GM12865 (cell line): ENCODE results near the gene USB1.

ENCODE experiments used
- DNase-seq: peaks from one replicate; pipeline ENCODE4 v3.0.0; 2010; ENCODE audit warnings: low read depth
- H3K4me3 ChIP-seq: 2 replicates; pipeline ENCODE4 v1.5.1; 2011; ENCODE audit warnings: mild to moderate bottlenecking, low read depth, low read length, control low read depth
- TF ChIP-seq, protein P1 (sequence below): IDR thresholded peaks from 2 replicates; pipeline ENCODE4 v1.5.1; 2011; ENCODE audit warnings: low read length, control low read depth, low read depth, inconsistent platforms; ENCODE audit not compliant: insufficient read depth; ENCODE audit errors: missing control alignments

USB1 gene

DNA sequence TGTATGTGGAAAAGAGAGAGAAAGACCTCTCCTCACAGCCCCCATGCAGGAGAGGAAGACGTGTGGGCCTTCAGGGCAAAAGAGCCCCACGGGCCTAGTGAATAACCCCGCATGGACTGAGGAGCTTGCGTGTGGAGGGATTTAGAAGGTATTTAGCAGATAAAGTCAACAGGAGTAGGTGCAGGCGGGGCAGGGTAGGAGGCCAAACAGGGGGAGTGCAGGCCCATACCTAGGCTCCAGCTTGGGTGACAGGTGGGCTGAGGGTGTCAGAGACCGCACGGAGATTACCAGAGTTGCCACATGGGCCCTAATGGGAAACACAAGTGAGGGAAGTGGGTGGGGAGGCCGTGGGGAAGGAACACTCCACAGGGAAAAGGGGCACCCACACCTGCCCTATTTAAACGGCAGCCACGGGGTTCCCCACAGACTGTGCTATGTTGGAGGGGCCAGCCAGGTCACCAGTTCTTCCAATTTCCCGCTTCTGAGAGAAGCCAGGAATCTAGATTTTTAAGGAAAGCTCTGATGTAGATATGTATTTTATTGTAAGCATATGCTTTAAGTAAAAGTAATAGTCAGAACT is 22.1 kb upstream of the USB1 start:
- H3K4me3 ChIP-seq: no peak overlapping the region
- TF ChIP-seq, protein P1, sequence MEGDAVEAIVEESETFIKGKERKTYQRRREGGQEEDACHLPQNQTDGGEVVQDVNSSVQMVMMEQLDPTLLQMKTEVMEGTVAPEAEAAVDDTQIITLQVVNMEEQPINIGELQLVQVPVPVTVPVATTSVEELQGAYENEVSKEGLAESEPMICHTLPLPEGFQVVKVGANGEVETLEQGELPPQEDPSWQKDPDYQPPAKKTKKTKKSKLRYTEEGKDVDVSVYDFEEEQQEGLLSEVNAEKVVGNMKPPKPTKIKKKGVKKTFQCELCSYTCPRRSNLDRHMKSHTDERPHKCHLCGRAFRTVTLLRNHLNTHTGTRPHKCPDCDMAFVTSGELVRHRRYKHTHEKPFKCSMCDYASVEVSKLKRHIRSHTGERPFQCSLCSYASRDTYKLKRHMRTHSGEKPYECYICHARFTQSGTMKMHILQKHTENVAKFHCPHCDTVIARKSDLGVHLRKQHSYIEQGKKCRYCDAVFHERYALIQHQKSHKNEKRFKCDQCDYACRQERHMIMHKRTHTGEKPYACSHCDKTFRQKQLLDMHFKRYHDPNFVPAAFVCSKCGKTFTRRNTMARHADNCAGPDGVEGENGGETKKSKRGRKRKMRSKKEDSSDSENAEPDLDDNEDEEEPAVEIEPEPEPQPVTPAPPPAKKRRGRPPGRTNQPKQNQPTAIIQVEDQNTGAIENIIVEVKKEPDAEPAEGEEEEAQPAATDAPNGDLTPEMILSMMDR: no peak
- DNase-seq: no peak

DNA sequence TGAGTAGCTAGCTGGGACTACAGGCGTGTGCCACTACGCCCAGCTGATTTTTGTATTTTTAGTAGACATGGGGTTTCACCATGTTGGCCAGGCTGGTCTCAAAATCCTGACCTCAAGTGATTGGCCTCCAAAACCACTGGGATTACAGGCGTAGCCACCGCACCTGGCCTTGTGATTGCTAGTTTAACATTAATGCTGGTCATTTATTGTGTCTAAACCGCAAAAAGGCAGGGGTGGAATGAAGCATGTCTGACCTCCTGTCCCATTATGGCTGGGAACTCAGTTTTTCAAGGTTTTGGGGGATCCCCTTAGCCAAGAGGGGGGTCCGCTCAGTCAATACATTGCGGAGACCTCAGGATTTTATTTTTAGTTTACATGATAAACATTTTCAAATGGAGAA is 19.6 kb upstream of the USB1 start:
- H3K4me3 ChIP-seq: no peak overlapping the region
- DNase-seq: peak; percentile 41
- TF ChIP-seq, protein P1: no peak

DNA sequence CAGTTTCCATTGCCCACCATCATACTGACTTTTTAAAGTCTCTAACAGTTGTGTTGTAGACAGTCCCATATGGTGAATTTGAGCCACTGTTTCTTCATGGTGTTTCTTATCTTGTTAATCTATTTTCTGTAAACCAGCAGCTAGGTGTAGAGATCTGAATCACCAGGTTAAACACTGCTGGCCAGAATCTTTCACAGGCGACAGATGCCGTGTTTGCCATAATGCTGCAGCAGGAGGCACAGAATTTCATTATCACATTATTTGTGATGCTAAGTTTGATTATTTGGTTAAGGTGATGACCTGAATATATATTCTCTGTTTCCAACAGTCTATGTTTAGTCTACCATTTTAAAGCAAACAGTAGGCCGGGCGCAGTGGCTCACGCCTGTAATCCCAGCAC is 18.8 kb upstream of the USB1 start:
- TF ChIP-seq, protein P1: no peak
- no peak overlapping the region for H3K4me3 ChIP-seq
- DNase-seq: no peak

DNA sequence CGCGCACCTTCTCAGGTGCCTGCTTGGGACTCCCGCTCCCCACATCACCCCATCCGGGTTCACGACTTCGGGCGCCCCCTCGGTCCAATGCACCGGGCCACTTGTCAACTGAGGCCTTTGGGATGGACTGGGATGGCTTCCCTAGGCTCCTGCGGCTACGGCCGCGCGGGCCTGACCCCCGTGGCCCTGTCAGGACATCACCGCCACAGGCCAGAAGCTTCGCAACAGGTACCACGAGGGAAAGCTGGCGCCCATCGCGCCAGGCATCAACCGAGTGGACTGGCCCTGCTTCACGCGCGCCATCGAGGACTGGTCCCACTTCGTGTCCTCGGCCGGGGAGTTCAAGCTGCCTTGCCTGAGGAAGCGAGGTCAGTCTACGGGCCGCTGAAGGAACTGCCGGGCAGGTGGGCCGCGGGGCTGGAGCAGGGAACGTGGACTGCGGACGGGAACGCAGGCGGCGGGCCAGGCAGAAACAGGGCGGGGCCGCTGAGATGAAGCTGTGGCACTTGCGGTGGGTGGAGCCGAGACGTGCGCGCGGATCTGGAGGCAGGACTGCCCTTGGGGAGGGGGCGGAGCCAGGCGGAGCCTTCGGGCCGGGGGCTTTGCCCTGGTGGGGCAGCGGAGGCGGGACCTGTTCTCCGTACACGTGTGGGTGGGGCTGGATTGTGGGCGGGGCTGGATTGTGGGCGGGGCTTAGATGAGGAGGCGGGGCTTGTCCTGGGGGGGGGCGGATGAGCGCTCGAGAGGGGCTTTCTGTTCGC is 16.6 kb upstream of the USB1 start:
- H3K4me3 ChIP-seq: peak overlapping the region; percentile 19
- TF ChIP-seq, protein P1: no peak
- DNase-seq: peak; percentile 88

DNA sequence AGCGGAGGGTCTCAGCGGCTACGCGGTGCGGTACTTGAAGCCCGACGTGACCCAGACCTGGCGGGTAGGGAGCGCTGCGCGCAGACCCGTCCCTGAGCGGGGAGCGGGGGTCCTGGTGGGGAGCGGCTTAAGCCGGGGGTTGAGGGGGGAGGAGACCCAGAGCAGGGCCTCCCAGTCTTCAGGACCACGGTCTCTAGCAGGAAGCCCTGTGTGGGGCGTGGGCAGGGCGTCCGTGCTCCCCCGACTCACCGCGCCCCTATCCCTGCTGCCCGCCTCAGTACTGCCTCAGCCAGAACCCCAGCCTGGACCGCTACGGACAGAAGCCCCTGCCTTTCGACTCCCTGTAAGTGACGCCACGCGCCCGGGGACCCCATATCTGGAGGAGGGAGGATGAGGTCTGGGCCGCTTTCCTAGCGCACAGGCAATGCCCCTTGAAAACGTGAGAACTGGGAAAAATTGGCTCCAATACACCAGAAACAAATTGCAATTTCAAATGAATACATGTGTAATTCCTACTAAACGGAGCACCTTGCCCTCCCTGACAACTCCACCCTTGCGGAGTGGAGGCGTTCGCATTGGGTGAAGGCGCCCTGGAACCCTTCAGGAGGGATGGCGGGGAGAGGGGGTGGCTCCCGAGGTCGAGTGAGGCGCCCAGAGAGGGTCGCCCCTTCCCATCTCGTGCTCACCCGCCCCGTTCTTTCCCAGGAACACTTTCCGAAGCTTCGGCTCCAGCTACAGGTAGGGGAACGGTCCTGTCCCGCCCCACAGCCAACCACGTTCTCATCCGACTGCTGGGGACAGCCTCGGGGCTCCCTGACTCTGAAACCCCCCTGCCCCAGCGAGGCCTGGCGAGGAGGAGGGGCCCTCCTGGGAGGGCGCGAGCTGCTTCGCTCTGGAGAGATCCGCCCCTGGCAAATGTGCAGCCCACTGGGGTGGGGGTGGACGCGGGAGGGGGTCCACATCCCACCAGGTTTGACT is 15.7 kb upstream of the USB1 start:
- no peak for DNase-seq
- TF ChIP-seq, protein P1: no peak
- H3K4me3 ChIP-seq: no peak overlapping the region

DNA sequence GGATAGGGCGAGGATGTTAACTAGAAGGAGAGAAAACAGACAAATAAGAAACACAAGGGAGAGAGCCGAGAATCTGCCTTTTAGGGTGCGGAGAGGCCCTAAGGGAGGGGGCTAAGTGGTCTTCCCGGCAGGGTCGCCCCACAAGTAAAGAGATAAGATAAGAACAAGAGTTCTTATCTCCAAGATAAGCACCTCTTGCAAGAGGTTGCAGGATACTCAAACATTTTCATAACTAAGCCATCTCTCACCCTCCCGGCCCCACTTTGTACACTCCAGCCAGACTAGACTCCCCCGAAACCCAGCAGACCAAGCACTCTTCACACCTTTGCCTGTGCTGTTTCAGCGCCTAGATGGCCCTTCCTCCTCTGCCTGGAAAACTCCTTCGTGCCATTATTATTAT is 15.0 kb upstream of the USB1 start:
- TF ChIP-seq, protein P1: no peak
- no peak for DNase-seq
- H3K4me3 ChIP-seq: no peak overlapping the region
